Gastroesophageal sphincter (tissue), 3 donors: Measurements from ENCODE around the gene DLGAP3.

Experiments
- EP300 ChIP-seq: sonication (generic); formaldehyde crosslinking; IDR thresholded peaks from one replicate; pipeline ENCODE4 v1.6.1; 2017; ENCODE audit warnings: antibody characterized with exemption, mild to moderate bottlenecking
- POLR2A ChIP-seq, 2 donors: fragments of 450-650 bp; IDR thresholded peaks; one replicate each; pipeline ENCODE4 v1.6.1; 2017; ENCODE audit warnings: antibody characterized with exemption in 2 of 2, mild to moderate bottlenecking in 2 of 2, moderate library complexity in 1 of 2
- POLR2AphosphoS5 ChIP-seq: sonication (generic); formaldehyde crosslinking; IDR thresholded peaks from one replicate; pipeline ENCODE4 v1.6.1; 2017; ENCODE audit warnings: antibody characterized with exemption
- TF ChIP-seq, protein P1 (sequence below), 4 experiments: fragments of 200-600 bp in 2 of 4; fragments of 450-650 bp in 2 of 4; sonication (generic) in 1 of 4; IDR thresholded peaks; one replicate each; pipeline ENCODE4 v1.5.1; 2017 to 2019; ENCODE audit warnings: antibody characterized with exemption in 4 of 4, mild to moderate bottlenecking in 2 of 4, moderate library complexity in 2 of 4

DNA sequence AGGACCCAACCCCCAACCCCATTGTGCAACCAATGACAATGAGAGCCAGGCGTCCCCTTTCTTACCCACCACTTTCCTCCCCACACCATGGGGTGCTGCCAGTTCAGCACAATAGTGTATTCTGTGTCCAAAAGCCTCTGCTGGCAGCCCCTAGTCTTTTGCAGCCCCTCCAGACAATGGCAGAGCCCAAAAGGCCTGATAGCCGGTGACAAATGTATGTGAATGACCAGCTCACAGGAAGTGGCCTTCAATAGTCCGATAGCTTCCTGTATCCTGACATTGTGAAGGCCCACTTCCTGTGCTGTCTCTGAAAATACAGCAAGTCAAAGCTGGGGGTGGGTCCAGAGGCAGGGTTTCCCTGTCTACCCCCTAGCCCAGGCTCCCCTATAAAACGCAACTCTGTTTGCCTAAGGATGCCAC, 86.5 kb downstream of the DLGAP3 start:
- no peak for TF ChIP-seq POLR2A (IDR thresholded peaks at IDR 0.05)
- TF ChIP-seq, protein P1, sequence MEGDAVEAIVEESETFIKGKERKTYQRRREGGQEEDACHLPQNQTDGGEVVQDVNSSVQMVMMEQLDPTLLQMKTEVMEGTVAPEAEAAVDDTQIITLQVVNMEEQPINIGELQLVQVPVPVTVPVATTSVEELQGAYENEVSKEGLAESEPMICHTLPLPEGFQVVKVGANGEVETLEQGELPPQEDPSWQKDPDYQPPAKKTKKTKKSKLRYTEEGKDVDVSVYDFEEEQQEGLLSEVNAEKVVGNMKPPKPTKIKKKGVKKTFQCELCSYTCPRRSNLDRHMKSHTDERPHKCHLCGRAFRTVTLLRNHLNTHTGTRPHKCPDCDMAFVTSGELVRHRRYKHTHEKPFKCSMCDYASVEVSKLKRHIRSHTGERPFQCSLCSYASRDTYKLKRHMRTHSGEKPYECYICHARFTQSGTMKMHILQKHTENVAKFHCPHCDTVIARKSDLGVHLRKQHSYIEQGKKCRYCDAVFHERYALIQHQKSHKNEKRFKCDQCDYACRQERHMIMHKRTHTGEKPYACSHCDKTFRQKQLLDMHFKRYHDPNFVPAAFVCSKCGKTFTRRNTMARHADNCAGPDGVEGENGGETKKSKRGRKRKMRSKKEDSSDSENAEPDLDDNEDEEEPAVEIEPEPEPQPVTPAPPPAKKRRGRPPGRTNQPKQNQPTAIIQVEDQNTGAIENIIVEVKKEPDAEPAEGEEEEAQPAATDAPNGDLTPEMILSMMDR (IDR thresholded peaks at IDR 0.05) = no peak
- no peak for TF ChIP-seq POLR2AphosphoS5
- no peak for TF ChIP-seq EP300
